Measurements from ENCODE around the gene KCTD1.

DNA sequence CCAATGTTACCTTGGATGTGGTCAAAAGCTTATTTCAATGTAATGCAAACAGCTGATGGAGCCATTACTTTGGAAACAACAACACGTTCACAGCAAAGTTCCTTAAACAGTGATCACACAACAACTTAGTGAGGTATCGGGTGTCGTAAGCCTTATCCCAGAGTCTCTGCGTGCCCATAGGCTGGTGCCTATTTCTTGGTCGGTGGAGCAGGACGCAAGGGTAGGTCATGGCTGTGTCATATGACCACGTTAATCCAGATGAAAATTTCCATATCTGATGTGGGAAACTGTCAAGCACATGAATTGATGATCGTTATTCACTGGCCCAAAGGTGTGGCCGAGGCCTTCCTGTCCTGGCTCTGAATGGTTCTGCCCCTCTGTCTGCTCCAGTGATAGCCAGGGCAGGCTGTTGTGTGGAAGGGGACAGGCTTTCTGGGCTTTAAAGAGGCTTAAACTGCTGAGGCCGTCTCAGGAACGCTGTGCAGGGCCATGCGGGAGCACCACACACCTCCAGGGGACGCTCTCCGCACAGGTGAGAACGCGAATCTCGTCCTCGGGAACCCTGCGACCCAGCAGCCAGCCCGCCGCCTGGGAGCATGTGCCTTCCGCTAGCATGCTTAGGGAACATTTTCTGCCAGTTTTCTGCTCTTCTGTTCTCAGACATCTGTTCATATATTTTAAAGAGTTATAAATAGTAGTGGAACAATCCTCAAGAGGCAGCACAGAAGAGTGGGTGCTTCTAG lies 90.6 kb downstream of the KCTD1 start:
- TF ChIP-seq, protein P1, sequence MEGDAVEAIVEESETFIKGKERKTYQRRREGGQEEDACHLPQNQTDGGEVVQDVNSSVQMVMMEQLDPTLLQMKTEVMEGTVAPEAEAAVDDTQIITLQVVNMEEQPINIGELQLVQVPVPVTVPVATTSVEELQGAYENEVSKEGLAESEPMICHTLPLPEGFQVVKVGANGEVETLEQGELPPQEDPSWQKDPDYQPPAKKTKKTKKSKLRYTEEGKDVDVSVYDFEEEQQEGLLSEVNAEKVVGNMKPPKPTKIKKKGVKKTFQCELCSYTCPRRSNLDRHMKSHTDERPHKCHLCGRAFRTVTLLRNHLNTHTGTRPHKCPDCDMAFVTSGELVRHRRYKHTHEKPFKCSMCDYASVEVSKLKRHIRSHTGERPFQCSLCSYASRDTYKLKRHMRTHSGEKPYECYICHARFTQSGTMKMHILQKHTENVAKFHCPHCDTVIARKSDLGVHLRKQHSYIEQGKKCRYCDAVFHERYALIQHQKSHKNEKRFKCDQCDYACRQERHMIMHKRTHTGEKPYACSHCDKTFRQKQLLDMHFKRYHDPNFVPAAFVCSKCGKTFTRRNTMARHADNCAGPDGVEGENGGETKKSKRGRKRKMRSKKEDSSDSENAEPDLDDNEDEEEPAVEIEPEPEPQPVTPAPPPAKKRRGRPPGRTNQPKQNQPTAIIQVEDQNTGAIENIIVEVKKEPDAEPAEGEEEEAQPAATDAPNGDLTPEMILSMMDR (IDR thresholded peaks at IDR 0.05; ENCODE audit: poor library complexity, severe bottlenecking): no peak
- no peak for TF ChIP-seq EP300 (conservative IDR thresholded peaks at IDR 0.05; ENCODE audit: poor library complexity, severe bottlenecking)
- no peak for TF ChIP-seq POLR2AphosphoS5 (IDR thresholded peaks at IDR 0.05)
- TF ChIP-seq REST (IDR thresholded peaks at IDR 0.05; ENCODE audit: borderline replicate concordance): no peak
- no peak for TF ChIP-seq RAD21 (conservative IDR thresholded peaks at IDR 0.05)
- no peak for TF ChIP-seq EZH2 (IDR thresholded peaks at IDR 0.05; ENCODE audit: borderline replicate concordance, insufficient read depth, low read length, poor library complexity, severe bottlenecking)
- no peak for TF ChIP-seq TAF1 (IDR thresholded peaks at IDR 0.05; ENCODE audit: low read depth)
- no peak for TF ChIP-seq SMC3 (conservative IDR thresholded peaks at IDR 0.05; ENCODE audit: poor library complexity)
- TF ChIP-seq MXI1 (conservative IDR thresholded peaks at IDR 0.05; ENCODE audit: poor library complexity, severe bottlenecking): no peak
